Upper lobe of left lung (tissue), 6 donors: ENCODE results near the gene KRT78. TPM values are rescaled to one million over a fixed set of nuclear protein-coding genes. Genes with fewer than 3 reads are reported as not detected.

Experiments
- ATAC-seq, 2 donors: fragments of 200-7000 bp; cut with Tn5 transposase; one replicate each; pipeline ENCODE4 v1.9.1; 2022; ENCODE audit warnings: mild to moderate bottlenecking in 2 of 2, moderate library complexity in 2 of 2; ENCODE audit not compliant: low FRiP score in 2 of 2
- DNase-seq, 2 donors: peaks; one replicate each; pipeline ENCODE4 v3.0.0-alpha.2; 2019 to 2020
- H3K27ac ChIP-seq, 4 donors: fragments of 200-600 bp; sonication (generic); one replicate each; pipeline ENCODE4 v1.5.1; 2016 to 2019
- H3K27me3 ChIP-seq, 4 donors: fragments of 200-600 bp; sonication (generic); one replicate each; pipeline ENCODE4 v1.5.1; 2017 to 2019
- H3K36me3 ChIP-seq, 4 donors: fragments of 200-600 bp; sonication (generic); one replicate each; pipeline ENCODE4 v1.5.1; 2016 to 2019
- H3K4me1 ChIP-seq, 4 donors: fragments of 200-600 bp; sonication (generic); one replicate each; pipeline ENCODE4 v1.5.1; 2018 to 2019
- H3K4me3 ChIP-seq, 4 donors: fragments of 200-600 bp; sonication (generic); one replicate each; pipeline ENCODE4 v1.5.1; 2017 to 2019; ENCODE audit warnings: mild to moderate bottlenecking in 2 of 4, moderate library complexity in 1 of 4
- H3K9me3 ChIP-seq, 4 donors: fragments of 200-600 bp; sonication (generic); one replicate each; pipeline ENCODE4 v1.5.1; 2018 to 2019
- EP300 ChIP-seq, 4 donors: sonication (generic); formaldehyde crosslinking; IDR thresholded peaks; one replicate each; pipeline ENCODE4 v1.5.1; 2017; ENCODE audit warnings: antibody characterized with exemption in 4 of 4, control low read depth in 2 of 4
- POLR2A ChIP-seq, 4 donors: fragments of 450-650 bp; IDR thresholded peaks; one replicate each; pipeline ENCODE4 v1.5.1; 2016 to 2017; ENCODE audit warnings: antibody characterized with exemption in 4 of 4, mild to moderate bottlenecking in 2 of 4
- POLR2AphosphoS5 ChIP-seq, 2 donors: sonication (generic); formaldehyde crosslinking; IDR thresholded peaks; one replicate each; pipeline ENCODE4 v1.5.1; 2017; ENCODE audit warnings: antibody characterized with exemption in 2 of 2
- WGBS, 2 donors: methylation state at CpG; one replicate each; pipeline ENCODE4 v1.1.5; 2017 to 2018; 5-methylcytosine and 5-hydroxymethylcytosine counted together
- total RNA-seq, 6 donors: library from RNA; depleted of rRNA in 4 of 6; stranded (reverse); fragments of >200 nt in 4 of 6; gene quantifications; one replicate each; pipeline versions ENCODE4 v1.1.0 to v1.2.1, GENCODE V29; 2016 to 2021
- TF ChIP-seq, protein P1 (sequence below), 6 experiments: fragments of 450-650 bp in 4 of 6; fragments of 200-600 bp in 2 of 6; sonication (generic) in 2 of 6; IDR thresholded peaks; one replicate each; pipeline ENCODE4 v1.5.1; 2016 to 2019; ENCODE audit warnings: antibody characterized with exemption in 6 of 6
- donor health status: DM: no; HTN: no; CAD: no; lungs with moderate emphysema.
- donor health status: DM: no; HTN: yes; CAD: no; lungs with severe emphysema.

Gene KRT78
- total RNA-seq, 6 donors from 2014 or later = 0.13 to 0.30 TPM; not detected in 4

DNA sequence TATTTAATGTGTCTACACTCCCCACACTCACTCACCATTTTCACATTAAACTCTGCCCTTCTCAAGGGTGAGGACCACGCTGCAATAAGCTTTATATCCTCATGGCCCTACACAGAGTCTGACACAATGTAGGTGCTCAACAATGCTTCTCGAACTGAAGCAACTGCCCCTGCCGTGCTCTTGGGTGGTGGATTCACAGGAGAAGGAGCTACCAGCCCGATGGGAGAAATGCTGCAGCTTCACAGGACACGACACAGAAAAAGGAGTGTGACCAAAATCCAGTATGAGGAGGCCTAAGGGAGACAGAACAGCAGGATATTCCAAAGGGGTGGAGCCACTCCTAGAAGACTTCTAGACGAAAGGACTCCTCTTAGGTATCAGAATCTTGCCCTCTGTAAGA lies 46.4 kb downstream of the KRT78 start:
- no peak for TF ChIP-seq POLR2A (IDR thresholded peaks at IDR 0.05)
- TF ChIP-seq POLR2AphosphoS5 (IDR thresholded peaks at IDR 0.05) = no peak
- TF ChIP-seq, protein P1, sequence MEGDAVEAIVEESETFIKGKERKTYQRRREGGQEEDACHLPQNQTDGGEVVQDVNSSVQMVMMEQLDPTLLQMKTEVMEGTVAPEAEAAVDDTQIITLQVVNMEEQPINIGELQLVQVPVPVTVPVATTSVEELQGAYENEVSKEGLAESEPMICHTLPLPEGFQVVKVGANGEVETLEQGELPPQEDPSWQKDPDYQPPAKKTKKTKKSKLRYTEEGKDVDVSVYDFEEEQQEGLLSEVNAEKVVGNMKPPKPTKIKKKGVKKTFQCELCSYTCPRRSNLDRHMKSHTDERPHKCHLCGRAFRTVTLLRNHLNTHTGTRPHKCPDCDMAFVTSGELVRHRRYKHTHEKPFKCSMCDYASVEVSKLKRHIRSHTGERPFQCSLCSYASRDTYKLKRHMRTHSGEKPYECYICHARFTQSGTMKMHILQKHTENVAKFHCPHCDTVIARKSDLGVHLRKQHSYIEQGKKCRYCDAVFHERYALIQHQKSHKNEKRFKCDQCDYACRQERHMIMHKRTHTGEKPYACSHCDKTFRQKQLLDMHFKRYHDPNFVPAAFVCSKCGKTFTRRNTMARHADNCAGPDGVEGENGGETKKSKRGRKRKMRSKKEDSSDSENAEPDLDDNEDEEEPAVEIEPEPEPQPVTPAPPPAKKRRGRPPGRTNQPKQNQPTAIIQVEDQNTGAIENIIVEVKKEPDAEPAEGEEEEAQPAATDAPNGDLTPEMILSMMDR (IDR thresholded peaks at IDR 0.05) = no peak
- no peak for TF ChIP-seq EP300 (IDR thresholded peaks at IDR 0.05)
- no peaks in the 10 kb centered on the region for H3K9me3 ChIP-seq

DNA sequence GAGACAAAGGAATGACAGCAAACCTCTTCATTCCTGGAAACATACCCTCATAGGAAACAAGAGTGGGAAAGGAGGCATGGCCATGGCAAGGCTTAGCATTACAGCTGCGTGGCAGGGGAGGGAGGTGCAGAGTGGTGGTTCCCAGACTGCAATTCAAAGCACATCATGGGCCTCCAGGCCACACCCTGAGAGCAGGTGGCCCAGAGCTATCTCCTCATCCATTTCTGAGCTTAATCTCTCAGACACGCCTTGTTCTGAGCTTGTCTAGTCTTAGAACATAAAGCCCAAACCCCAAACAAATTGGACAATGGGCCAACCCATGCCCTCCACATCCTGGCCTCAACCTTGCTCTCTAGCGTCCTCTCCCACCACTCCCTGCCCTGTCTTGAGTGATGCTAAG lies 47.0 kb downstream of the KRT78 start:
- TF ChIP-seq POLR2AphosphoS5 (IDR thresholded peaks at IDR 0.05) = no peak
- no peak for TF ChIP-seq POLR2A (IDR thresholded peaks at IDR 0.05)
- TF ChIP-seq, protein P1 (IDR thresholded peaks at IDR 0.05) = no peak
- no peak for TF ChIP-seq EP300 (IDR thresholded peaks at IDR 0.05)
- Histone ChIP-seq H3K36me3 (no peaks in the 10 kb centered on the region), H3K27me3 (no peaks in the 10 kb centered on the region), H3K27ac (no peak overlapping the region), H3K9me3 (no peaks in the 10 kb centered on the region), H3K4me1 (peaks cover 6 to 21% (median 16%) of the 10 kb centered on the region in 4 donors), H3K4me3 (no peak overlapping the region)
- ATAC-seq = no peak
- WGBS, 2 donors = 59 to 76% methylated on average over 3 of the region's 3 CpGs
- no peak for DNase-seq

More for the DNA sequence above, 46.4 kb downstream of the KRT78 start:
- Histone ChIP-seq H3K27me3 (no peaks in the 10 kb centered on the region), H3K27ac (no peak overlapping the region), H3K4me1 (peaks cover 6 to 21% (median 16%) of the 10 kb centered on the region in 4 donors), H3K36me3 (no peaks in the 10 kb centered on the region), H3K4me3 (no peak overlapping the region)
- ATAC-seq (no peak), DNase-seq (no peak)
- WGBS, 2 donors = 72 to 87% methylated on average over 6 of the region's 6 CpGs

GRCh38 chr12:52800259-52800917 lies 48.4 kb downstream of the KRT78 start:
- Histone ChIP-seq H3K36me3 (no peaks in the 10 kb centered on the region), H3K4me3 (no peak overlapping the region), H3K27me3 (no peaks in the 10 kb centered on the region), H3K27ac (peak overlapping the region in 2 of 4 donors; percentile 15 to 53), H3K9me3 (no peaks in the 10 kb centered on the region), H3K4me1 (peaks cover 6 to 21% (median 16%) of the 10 kb centered on the region in 4 donors)
- 21 to 35% methylated on average over 1 of the region's 1 CpG for WGBS, 2 donors
- TF ChIP-seq POLR2A (IDR thresholded peaks at IDR 0.05) = no peak
- no peak for TF ChIP-seq POLR2AphosphoS5 (IDR thresholded peaks at IDR 0.05)
- TF ChIP-seq, protein P1 (IDR thresholded peaks at IDR 0.05) = no peak
- TF ChIP-seq EP300 (IDR thresholded peaks at IDR 0.05) = no peak
- no peak for ATAC-seq
- DNase-seq = peak in 1 of 2 donors; percentile 32

- no peaks in the 10 kb centered on the region for H3K9me3 ChIP-seq
- TF ChIP-seq EP300 (IDR thresholded peaks at IDR 0.05) = no peak
- no peak for TF ChIP-seq POLR2A (IDR thresholded peaks at IDR 0.05)
- TF ChIP-seq, protein P1 (IDR thresholded peaks at IDR 0.05) = no peak
- no peak for TF ChIP-seq POLR2AphosphoS5 (IDR thresholded peaks at IDR 0.05)
- no peak overlapping the region for H3K27ac ChIP-seq
- H3K4me3 ChIP-seq = no peak overlapping the region
- H3K36me3 ChIP-seq = no peaks in the 10 kb centered on the region
- DNase-seq (no peak), ATAC-seq (no peak)
- whole genome bisulfite sequencing, 2 donors = 64 to 87% methylated on average over 5 of the region's 5 CpGs
- H3K4me1 ChIP-seq = peaks cover 6 to 21% (median 16%) of the 10 kb centered on the region in 4 donors
- no peaks in the 10 kb centered on the region for H3K27me3 ChIP-seq
Observed at GRCh38 chr12:52799505-52800211, 49.1 kb downstream of the KRT78 start.
